CD4-positive, alpha-beta T cell treated with Interleukin-6 for 4 hours (primary cell): ENCODE measurements around the gene PIN4.
"Not testable (repeated sequence)": the region's sequence is repeated elsewhere in the genome, so short reads cannot be mapped to it uniquely, and the experiment has no call there.

Experiments used
- DNase-seq: peaks from one replicate; pipeline ENCODE4 v3.0.0-alpha.2; 2020; ENCODE audit warnings: mixed read lengths

The PIN4 gene

GRCh38 chrX:72181178-72182125, at the start of gene PIN4:
PIN4 (plus strand) TSS chrX:72181757; CDS start chrX:72181786, 29 bp downstream.
- peak; percentile 87 for DNase-seq

- DNase-seq = no peak
These were observed 49.1 kb upstream of the PIN4 start for GRCh38 chrX:72132456-72132855.

DNA sequence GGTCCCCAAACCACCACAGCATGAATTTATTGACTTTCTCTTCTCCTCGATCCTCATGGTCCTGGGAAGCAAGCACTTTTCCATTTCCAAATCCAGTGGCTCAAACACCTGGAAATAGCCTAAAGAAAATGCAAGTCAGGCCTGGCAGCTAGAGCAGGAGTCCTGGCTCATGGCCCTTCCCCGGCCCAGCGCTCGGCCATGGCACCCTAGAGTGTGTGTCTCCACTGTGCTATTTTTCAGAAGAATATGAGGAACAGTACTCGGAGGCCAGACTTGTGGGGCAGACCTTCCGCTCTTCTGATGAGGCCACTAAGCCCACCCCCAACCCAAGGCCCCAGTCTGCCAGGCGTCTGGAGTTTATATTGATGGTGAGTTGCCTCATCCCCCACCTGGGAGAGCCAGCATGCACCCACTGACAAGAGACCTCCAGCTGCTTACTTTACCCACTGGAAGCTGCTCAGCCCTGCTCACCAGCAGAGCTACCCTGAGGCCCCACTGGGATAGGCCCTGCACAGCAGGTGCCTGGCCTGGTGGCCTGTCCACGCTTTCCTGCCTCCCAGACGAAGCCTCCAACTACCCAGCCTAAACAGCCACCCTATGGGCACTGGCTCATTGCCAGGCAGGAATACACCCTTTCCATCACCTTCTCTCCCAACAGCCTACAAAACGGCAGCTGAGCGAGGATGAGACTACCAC, 47.6 kb upstream of the PIN4 start:
- no peak for DNase-seq

DNA sequence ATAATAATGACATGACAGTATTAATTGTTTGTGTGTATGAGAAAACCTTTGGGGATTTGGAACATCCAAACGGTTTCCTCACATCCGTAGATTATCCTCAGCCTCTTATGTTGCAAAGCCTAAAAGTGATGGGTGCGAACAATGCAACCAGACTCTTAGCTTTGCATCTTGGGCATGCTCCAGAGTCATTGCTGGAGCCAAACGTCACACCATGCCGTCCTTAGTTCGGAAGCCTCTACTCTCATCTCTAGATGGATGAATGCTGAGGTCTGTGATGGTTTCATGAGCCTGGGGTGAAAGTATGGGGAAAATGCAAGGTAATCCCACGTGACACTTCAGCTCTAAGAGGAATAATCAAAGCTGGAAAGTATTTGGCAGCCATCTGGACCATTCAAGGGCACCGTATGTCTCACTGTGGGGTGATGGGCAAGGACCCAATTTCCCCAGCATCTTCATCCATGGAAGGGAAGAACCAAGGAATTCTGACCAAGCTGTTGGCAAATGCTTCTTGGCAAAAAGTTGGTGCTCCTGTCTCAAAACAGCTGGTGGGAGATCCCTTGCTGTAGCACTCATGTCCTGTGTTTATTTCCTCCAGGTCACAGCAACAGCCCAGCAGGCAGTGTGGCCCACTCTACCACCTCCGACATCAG, 43.6 kb upstream of the PIN4 start:
- no peak for DNase-seq

- no peak for DNase-seq
These were observed 42.0 kb upstream of the PIN4 start for GRCh38 chrX:72139538-72139937.

- DNase-seq = no peak
These were observed 40.1 kb upstream of the PIN4 start for GRCh38 chrX:72141372-72142004.

DNA sequence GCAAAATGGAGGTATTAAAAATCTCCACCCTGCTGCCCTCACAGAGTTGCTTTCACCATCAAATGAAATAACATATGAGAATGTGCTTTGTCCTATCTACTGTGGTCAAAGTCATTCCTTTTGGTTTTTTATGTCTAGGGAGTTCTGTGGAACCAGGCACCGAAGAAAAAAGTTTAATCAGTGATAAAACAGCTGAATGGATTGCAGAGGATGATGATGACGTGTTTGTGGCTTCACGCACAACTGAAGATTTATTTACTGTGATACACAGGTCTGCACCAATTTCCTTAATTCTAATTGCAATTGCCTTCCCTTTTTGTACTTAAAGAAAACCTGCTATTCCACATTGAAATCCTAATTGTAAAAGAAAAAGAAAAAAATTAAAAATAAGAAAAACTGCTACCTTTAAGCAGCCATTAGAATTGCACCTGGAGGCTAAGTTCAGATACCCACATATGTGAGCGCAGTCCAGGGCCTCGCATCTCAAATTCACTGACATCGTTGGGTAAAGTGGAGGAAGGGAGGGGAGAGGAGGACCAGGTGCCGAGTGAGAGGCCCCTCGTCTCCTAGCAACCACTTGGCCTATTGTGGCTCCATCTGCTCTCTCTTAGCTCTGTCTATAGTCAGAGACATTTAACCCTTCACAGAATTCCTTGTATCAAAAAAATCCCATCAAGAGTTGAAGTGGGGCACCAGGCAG, 39.3 kb upstream of the PIN4 start:
- no peak for DNase-seq

DNA sequence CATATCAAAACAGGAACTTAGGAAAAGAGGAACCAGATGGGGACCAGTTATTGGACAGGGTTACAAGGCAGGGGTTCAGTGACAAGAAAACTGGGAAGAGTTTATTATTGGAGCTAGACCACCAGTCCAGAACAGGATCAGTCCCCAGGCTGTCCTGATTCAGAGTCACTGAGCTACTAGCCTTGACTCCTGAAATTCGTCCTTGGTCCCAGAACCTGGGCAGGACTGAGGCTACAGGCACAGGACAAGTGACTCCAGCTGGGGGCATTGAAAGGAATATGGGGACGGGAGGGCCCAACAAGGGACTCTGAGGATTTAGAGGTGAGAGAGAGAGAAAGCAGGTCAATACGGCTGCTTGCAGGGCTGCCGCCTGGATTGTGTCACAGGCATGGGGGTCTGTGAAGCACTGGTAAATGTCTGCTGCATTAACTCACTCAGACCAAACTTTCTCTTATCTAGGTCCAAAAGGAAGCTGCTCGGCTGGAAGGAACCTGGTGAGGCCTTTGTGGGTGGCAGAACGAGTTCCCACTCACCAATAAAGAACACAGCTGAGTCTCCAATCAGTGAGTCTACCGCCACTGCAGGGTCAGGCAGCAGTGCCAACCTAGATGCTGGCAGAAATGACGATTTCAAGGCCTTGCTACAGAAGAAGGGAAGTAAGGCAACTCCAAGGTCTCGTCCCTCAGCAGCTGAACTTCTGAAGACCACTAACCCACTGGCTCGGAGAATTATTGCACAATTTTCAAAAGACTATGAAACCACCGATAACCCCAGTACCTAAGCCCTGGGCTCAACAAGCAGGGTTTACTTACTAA, 38.6 kb upstream of the PIN4 start:
- no peak for DNase-seq

GRCh38 chrX:72143609-72143907, 38.0 kb upstream of the PIN4 start:
- DNase-seq = no peak

DNA sequence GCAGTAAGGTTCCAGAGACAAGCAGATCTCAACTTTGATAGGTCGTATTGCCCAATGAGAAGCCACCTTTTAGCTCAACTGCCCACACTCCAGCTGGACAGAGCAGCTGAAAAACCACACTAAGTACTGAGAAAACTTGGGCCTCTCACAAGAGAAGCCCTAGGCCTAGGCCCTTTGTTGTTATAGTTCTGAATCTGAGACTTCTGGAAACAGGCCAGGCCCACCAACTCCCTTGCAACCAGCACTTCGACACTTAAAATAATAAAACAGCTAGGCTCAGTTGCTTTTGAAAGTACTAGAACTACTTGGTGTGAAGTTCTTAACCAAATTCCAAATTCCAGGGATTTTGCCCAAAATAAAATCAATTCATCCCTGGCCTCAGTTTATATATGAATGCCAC, 36.4 kb upstream of the PIN4 start:
- DNase-seq = no peak

- no peak for DNase-seq
These were observed 35.0 kb upstream of the PIN4 start for GRCh38 chrX:72146527-72146926.

- no peak for DNase-seq
These were observed 22.8 kb upstream of the PIN4 start for GRCh38 chrX:72158773-72159172.

- no peak for DNase-seq
These were observed 21.8 kb upstream of the PIN4 start for GRCh38 chrX:72159769-72160168.

DNA sequence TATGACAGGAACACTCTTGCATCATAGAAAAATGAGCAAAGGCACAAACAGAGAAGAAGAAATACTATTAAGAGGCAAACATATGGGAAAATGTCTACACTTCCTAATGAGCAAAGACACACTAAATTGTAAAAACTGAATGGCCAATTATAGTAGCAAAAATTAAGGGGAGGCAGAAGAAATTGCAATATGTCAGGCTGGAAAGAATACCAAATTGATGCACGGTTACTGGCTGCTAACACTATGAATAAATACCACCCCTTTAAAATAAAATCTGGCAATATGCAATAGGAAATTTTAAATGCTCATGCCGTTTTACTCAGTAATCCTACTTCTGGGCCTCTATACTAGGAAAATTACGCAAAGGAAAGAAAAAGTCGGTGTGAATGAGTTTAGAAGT, 16.0 kb upstream of the PIN4 start:
- DNase-seq = no peak

GRCh38 chrX:72169008-72169728, 12.4 kb upstream of the PIN4 start:
- DNase-seq = peak; percentile 48

GRCh38 chrX:72176289-72176688, 5.3 kb upstream of the PIN4 start:
- DNase-seq = not testable (repeated sequence)

DNA sequence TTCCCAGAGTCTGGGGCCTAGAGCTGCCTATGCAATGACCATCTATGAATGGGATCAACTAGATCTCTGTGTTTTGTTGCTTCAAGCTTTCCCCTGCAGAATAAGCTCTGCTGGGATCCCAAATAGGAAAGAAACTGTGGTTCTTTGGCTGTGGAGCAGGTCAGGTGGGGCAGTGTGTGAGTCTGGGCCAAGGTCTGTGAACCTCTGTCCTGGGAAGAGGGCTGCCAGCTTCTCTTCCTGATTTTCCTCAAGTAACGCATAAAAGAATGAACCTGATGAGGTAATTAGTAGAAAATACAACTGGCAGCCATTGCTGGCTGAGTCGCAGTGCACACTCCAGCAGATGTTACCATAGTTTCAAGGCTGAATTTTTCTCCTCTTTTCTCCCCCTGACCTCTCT, 4.6 kb upstream of the PIN4 start:
- no peak for DNase-seq

DNA sequence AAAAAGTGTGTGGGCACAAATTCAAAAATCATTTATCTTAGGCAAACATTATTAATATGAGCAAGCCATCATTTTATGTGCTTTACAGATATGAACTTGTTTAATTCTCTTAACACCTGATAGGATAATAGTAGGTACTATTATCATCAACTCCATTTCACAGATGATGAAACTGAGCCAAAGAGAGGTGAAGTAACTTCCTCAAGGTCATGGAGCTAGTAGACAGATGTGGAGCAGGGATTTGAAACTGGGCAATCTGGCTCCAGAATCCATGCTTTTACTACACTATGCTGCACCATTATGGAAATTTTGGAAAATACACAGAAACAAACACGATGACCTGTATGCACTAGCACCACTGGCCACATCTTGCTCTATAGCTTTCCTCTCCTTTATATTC, 1.0 kb upstream of the PIN4 start:
- no peak for DNase-seq

DNA sequence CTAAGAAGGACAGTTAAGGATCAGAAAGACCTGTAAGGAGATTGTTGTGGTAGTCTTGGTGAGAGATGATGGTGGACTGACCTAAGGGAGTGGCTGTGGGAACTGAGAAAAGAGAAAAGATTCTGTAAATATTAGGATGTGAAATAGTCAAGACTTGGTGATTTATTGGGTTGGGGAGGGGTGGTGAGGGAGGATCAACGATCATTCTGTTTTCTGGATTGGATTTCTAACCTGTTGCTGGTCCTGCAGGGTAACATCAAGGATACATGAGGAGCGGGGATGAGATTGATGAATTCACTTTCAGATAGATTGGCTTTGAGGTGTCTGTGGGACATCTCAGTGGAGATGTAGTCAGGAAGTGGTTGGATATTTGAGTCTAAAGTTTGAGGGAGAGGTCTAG, 1.4 kb downstream of the PIN4 start:
- no peak for DNase-seq

DNA sequence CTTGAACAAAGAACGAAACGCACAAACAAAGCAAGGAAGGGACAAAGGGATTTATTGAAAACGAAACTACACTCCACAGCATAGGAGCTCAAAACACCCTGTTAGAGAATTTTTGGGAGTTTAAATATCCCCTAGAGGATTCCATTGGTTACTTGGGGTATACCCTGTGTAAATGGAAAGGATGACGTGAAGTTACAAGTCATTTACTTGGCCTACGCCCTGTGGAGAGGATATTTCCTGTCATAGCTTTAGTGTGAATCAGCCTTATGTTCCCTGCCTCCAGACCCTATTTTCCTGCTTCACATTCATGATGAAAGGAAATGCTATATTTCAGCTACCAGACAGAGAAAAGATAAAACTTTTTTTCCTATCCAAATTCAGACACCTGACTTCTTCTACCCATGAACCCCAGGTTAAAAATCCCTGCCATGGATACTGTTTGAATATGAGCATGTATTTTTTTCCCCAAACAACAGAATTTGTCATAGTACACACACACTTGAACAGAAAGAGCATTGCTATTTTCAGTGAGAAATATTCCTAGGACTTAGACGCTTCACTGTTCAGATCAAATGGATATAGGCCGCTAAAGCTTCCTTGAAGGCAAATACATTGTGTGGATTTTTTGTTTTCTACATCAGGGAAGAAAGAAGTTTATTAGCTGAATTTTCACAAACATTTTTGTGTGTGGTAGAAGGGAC, 20.4 kb downstream of the PIN4 start:
- no peak for DNase-seq
